B cell (primary cell): ENCODE measurements around the gene TTPAL. TPM values are rescaled to one million over a fixed set of nuclear protein-coding genes. Genes with fewer than 3 reads are reported as not detected.
A peak's percentile ranks its signal among the peaks of the same experiment; 100 is the strongest.

Experiments used
- ATAC-seq: fragments of 200-7000 bp; cut with Tn5 transposase; one replicate; pipeline ENCODE4 v1.10.0; 2021; ENCODE audit warnings: low read depth, mild to moderate bottlenecking, moderate number of reproducible peaks, moderate library complexity
- CTCF ChIA-PET: fragments of 350-600 bp; sonication (Branson Sonifier 250); formaldehyde crosslinking; loops from one replicate; lab custom pipeline; 2021; ENCODE audit warnings: antibody characterized with exemption, inconsistent platforms; lab: Charles Lee
- POLR2A ChIA-PET: fragments of 350-600 bp; sonication (Branson Sonifier 250); formaldehyde crosslinking; loops from one replicate; lab custom pipeline; 2021; ENCODE audit warnings: antibody characterized with exemption; lab: Charles Lee
- DNase-seq: peaks from one replicate; pipeline ENCODE4 v3.0.0; 2013
- H2AFZ ChIP-seq: 2 replicates; pipeline ENCODE4 v1.6.1; 2012; ENCODE audit warnings: mild to moderate bottlenecking, low read depth, low read length; ENCODE audit not compliant: insufficient read depth, poor library complexity, severe bottlenecking
- H3K27ac ChIP-seq, 2 donors: 1 replicate in 1 of 2; 2 replicates in 1 of 2; pipeline ENCODE4 v1.5.1; 2012 to 2013; ENCODE audit warnings: low read length in 2 of 2, mild to moderate bottlenecking in 2 of 2, moderate library complexity in 1 of 2
- H3K27me3 ChIP-seq, 4 experiments: fragments of 200-600 bp in 1 of 4; sonication (generic) in 1 of 4; replicated peaks in 1 of 4; 1 replicate in 2 of 4; 2 replicates in 2 of 4; pipeline versions ENCODE4 v1.6.1 to v1.7.0; 2013 to 2016; ENCODE audit warnings: low read length in 3 of 4, mild to moderate bottlenecking in 2 of 4, mixed read lengths in 1 of 4, moderate library complexity in 1 of 4; ENCODE audit not compliant: insufficient read depth in 4 of 4, control insufficient read depth in 3 of 4; ENCODE audit errors: control extremely low read depth in 1 of 4
- H3K36me3 ChIP-seq, 2 experiments: replicated peaks in 1 of 2; 1 replicate in 1 of 2; 2 replicates in 1 of 2; pipeline versions ENCODE4 v1.6.1 to v1.7.1; 2013; ENCODE audit warnings: low read length in 1 of 2; ENCODE audit not compliant: insufficient read depth in 2 of 2, control insufficient read depth in 1 of 2; ENCODE audit errors: control extremely low read depth in 1 of 2, extremely low read depth in 1 of 2
- H3K4me1 ChIP-seq, 2 donors: fragments of 200-600 bp in 1 of 2; sonication (generic) in 1 of 2; 1 replicate in 1 of 2; 2 replicates in 1 of 2; pipeline versions ENCODE4 v1.5.1 to v1.6.1; 2013 to 2017; ENCODE audit warnings: low read length in 2 of 2; ENCODE audit not compliant: control insufficient read depth in 2 of 2, insufficient read depth in 2 of 2
- H3K4me2 ChIP-seq: replicated peaks from 2 replicates; pipeline ENCODE3; 2012; ENCODE audit warnings: mild to moderate bottlenecking, low read depth, low read length; ENCODE audit not compliant: poor library complexity, severe bottlenecking
- H3K4me3 ChIP-seq, 5 experiments: fragments of 200-600 bp in 1 of 5; sonication (generic) in 1 of 5; 1 replicate in 3 of 5; 2 replicates in 2 of 5; pipeline versions ENCODE4 v1.5.1 to v1.7.0; 2011 to 2016; ENCODE audit warnings: low read length in 4 of 5, mild to moderate bottlenecking in 4 of 5, low read depth in 2 of 5, control low read depth in 1 of 5, moderate library complexity in 1 of 5; ENCODE audit not compliant: insufficient read depth in 1 of 5; ENCODE audit errors: control extremely low read depth in 1 of 5, extremely low read depth in 1 of 5
- H3K79me2 ChIP-seq: fragments of 200-600 bp; sonication (generic); one replicate; pipeline ENCODE4 v1.6.0; 2016; ENCODE audit warnings: low read length; ENCODE audit not compliant: control insufficient read depth, insufficient read depth
- H3K9ac ChIP-seq: fragments of 200-600 bp; sonication (generic); 2 replicates; pipeline ENCODE4 v1.6.1; 2017; ENCODE audit warnings: mild to moderate bottlenecking, low read length, moderate library complexity
- H3K9me3 ChIP-seq, 3 donors: one replicate each; pipeline versions ENCODE4 v1.6.1 to v1.7.1; 2013; ENCODE audit warnings: low read length in 2 of 3; ENCODE audit not compliant: control insufficient read depth in 2 of 3, insufficient read depth in 1 of 3; ENCODE audit errors: control extremely low read depth in 1 of 3
- H4K20me1 ChIP-seq: 2 replicates; pipeline ENCODE4 v1.6.0; 2012; ENCODE audit warnings: mild to moderate bottlenecking, low read length; ENCODE audit not compliant: insufficient read depth, control insufficient read depth, poor library complexity, severe bottlenecking
- H3K27ac Mint-ChIP-seq: one replicate; pipeline ENCODE4 v1.8.0; 2021; ENCODE audit warnings: mixed read lengths
- H3K27me3 Mint-ChIP-seq: one replicate; pipeline ENCODE4 v1.8.0; 2021; ENCODE audit warnings: mixed read lengths
- H3K4me1 Mint-ChIP-seq: one replicate; pipeline ENCODE4 v1.8.0; 2021; ENCODE audit warnings: mixed read lengths
- H3K4me3 Mint-ChIP-seq: one replicate; pipeline ENCODE4 v1.8.0; 2021; ENCODE audit warnings: mixed read lengths
- H3K9me3 Mint-ChIP-seq: one replicate; pipeline ENCODE4 v1.8.0; 2022; ENCODE audit warnings: mixed read lengths; ENCODE audit not compliant: insufficient read depth
- CTCF ChIP-seq: fragments of 200-600 bp; IDR thresholded peaks from one replicate; pipeline ENCODE4 v1.8.0; 2022; ENCODE audit warnings: antibody characterized with exemption, mild to moderate bottlenecking
- EZH2 ChIP-seq: IDR thresholded peaks from 2 replicates; pipeline ENCODE4 v1.6.1; 2012; ENCODE audit warnings: borderline replicate concordance, low read depth, mild to moderate bottlenecking, moderate library complexity, low read length; ENCODE audit not compliant: insufficient read depth, poor library complexity, severe bottlenecking
- WGBS: methylation state at CpG from one replicate; pipeline ENCODE4 v1.1.5; 2013; ENCODE audit warnings: missing lambda C conversion rate; ENCODE audit not compliant: insufficient coverage; 5-methylcytosine and 5-hydroxymethylcytosine counted together
- intact Hi-C: fragments of 100-400 bp; cut with micrococcal nuclease; formaldehyde crosslinking; loops from one replicate; pipeline ENCODE4 v1.10.0; 2022
- polyA plus RNA-seq: library from polyadenylated mRNA; depleted of rRNA; stranded (reverse); fragments of >200 nt; gene quantifications from 2 replicates; pipeline ENCODE4 v1.2.3, GENCODE V29; 2012
- total RNA-seq, 2 donors: library from RNA; stranded (reverse); fragments of 120-200 nt in 1 of 2; gene quantifications; 1 replicate in 1 of 2; 2 replicates in 1 of 2; pipeline versions ENCODE4 v1.2.3 to v1.2.4, GENCODE V29; 2013 to 2022

TTPAL gene
- total and polyA plus RNA-seq, 2 donors (not counting 1 experiment from before 2014, with no cell fraction given): 4.0 to 26.8 TPM

- Mint-ChIP-seq H3K4me3 (no peak overlapping the region), H3K27ac (peak overlapping the region; percentile 42), H3K4me1 (peaks cover 24% of the 10 kb centered on the region), H3K27me3 (no peaks in the 10 kb centered on the region), H3K9me3 (no peaks in the 10 kb centered on the region)
- no peak for DNase-seq
- intact Hi-C loops: no loop called here
- H4K20me1 ChIP-seq: no peaks in the 10 kb centered on the region
- no peak for ATAC-seq
- H3K9me3 ChIP-seq: no peaks in the 10 kb centered on the region
- no peak overlapping the region for H3K9ac ChIP-seq
- WGBS: no CpG with 5 or more reads among the region's 3 CpGs
- no peak overlapping the region for H2AFZ ChIP-seq
- ChIA-PET POLR2A (no interaction called here), CTCF (interaction anchor here (1.2 kb wide), 1 partner anchor 113 kb away, joined by 3 read pairs; no protein-coding TSS in a partner anchor)
- peaks cover 16 to 79% of the 10 kb centered on the region in 2 experiments for H3K36me3 ChIP-seq
- no peak overlapping the region for H3K27ac ChIP-seq
- no peak for TF ChIP-seq CTCF
- TF ChIP-seq EZH2: no peak
- H3K4me1 ChIP-seq: peaks cover 6% of the 10 kb centered on the region in 2 donors
- no peaks in the 10 kb centered on the region for H3K79me2 ChIP-seq
- no peaks in the 10 kb centered on the region for H3K27me3 ChIP-seq
- no peak overlapping the region for H3K4me2 ChIP-seq
- H3K4me3 ChIP-seq: no peak overlapping the region
These were observed 20.3 kb downstream of the TTPAL start for GRCh38 chr20:44495802-44496481.

DNA sequence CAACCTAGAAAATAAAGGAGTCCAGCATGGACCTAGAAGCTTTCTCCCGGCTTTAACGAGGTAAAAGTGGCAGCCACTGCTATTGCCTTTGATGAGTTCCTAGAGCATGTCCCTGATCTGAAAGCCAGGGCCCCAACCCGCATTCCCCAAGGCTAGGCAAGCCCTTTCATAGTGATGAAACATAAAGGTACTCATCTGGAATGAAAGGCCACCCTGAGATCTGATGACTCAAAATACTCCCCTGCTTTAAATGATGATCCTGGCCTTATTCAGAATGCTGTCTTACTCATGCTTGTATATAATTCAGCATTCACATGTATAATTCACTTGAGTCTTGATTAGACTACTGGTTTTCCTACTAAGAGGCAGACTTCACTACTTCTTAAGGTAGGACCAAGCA is 21.3 kb downstream of the TTPAL start:
- H4K20me1 ChIP-seq: no peaks in the 10 kb centered on the region
- Mint-ChIP-seq H3K27ac (peak overlapping the region; percentile 12), H3K4me1 (peaks cover 24% of the 10 kb centered on the region), H3K9me3 (no peaks in the 10 kb centered on the region), H3K4me3 (no peak overlapping the region), H3K27me3 (no peaks in the 10 kb centered on the region)
- H3K27me3 ChIP-seq: no peaks in the 10 kb centered on the region
- intact Hi-C loops: no loop called here
- peaks cover 16 to 80% of the 10 kb centered on the region in 2 experiments for H3K36me3 ChIP-seq
- TF ChIP-seq CTCF: no peak
- no peak for TF ChIP-seq EZH2
- H2AFZ ChIP-seq: no peak overlapping the region
- DNase-seq (no peak), ATAC-seq (no peak)
- ChIA-PET POLR2A (no interaction called here), CTCF (no interaction called here)
- no peak overlapping the region for H3K9ac ChIP-seq
- no peak overlapping the region for H3K4me2 ChIP-seq
- H3K9me3 ChIP-seq: no peaks in the 10 kb centered on the region
- H3K79me2 ChIP-seq: no peaks in the 10 kb centered on the region
- H3K4me1 ChIP-seq: peaks cover 6% of the 10 kb centered on the region in 2 donors
- H3K27ac ChIP-seq: peak overlapping the region in 1 of 2 donors; percentile 46
- no peak overlapping the region for H3K4me3 ChIP-seq
- WGBS: 59% methylated on average over 2 of the region's 3 CpGs
